Prostate gland (tissue), 2 donors: ENCODE results near the gene HNRNPC. TPM values are rescaled to one million over a fixed set of nuclear protein-coding genes. Genes with fewer than 3 reads are reported as not detected.

ENCODE experiments used
- DNase-seq: peaks from one replicate; pipeline ENCODE4 v3.0.0-alpha.2; 2019; ENCODE audit warnings: low spot score
- H3K27ac ChIP-seq, 2 donors: fragments of 200-600 bp; sonication (generic); 2 replicates each; pipeline ENCODE4 v1.5.1; 2017 to 2019
- H3K27me3 ChIP-seq: fragments of 200-600 bp; sonication (generic); replicated peaks from 2 replicates; pipeline ENCODE4 v1.5.1; 2019; ENCODE audit not compliant: insufficient read depth
- H3K36me3 ChIP-seq, 2 donors: fragments of 200-600 bp; sonication (generic); 1 replicate in 1 of 2; 2 replicates in 1 of 2; pipeline versions ENCODE4 v1.5.1 to v1.8.1; 2017 to 2019
- H3K4me1 ChIP-seq: fragments of 200-600 bp; sonication (generic); replicated peaks from 2 replicates; pipeline ENCODE4 v1.5.1; 2019
- H3K4me3 ChIP-seq, 2 donors: fragments of 200-600 bp; sonication (generic); 2 replicates each; pipeline ENCODE4 v1.5.1; 2017 to 2019
- H3K9me3 ChIP-seq: fragments of 200-600 bp; sonication (generic); 2 replicates; pipeline ENCODE4 v1.5.1; 2017
- CTCF ChIP-seq, 4 experiments: fragments of 200-600 bp in 2 of 4; fragments of 450-650 bp in 2 of 4; sonication (generic) in 2 of 4; IDR thresholded peaks; 1 replicate in 3 of 4; 2 replicates in 1 of 4; pipeline ENCODE4 v1.5.1; 2016 to 2019; ENCODE audit warnings: antibody characterized with exemption in 4 of 4, mild to moderate bottlenecking in 2 of 4, moderate library complexity in 2 of 4
- POLR2A ChIP-seq: fragments of 450-650 bp; IDR thresholded peaks from one replicate; pipeline ENCODE4 v1.6.1; 2016; ENCODE audit warnings: antibody characterized with exemption, mild to moderate bottlenecking
- POLR2AphosphoS5 ChIP-seq: sonication (generic); formaldehyde crosslinking; IDR thresholded peaks from one replicate; pipeline ENCODE4 v1.6.1; 2017; ENCODE audit warnings: antibody characterized with exemption
- WGBS: methylation state at CpG from one replicate; pipeline ENCODE4 v1.1.5; 2018; 5-methylcytosine and 5-hydroxymethylcytosine counted together
- intact Hi-C: fragments of 100-400 bp; cut with DNase I; formaldehyde crosslinking; loops from one replicate; pipeline ENCODE4 v1.14.2; 2022
- total RNA-seq, 2 donors: library from RNA; depleted of rRNA; stranded (reverse); fragments of >200 nt; gene quantifications; one replicate each; pipeline ENCODE4 v1.1.0, GENCODE V29; 2016

Gene HNRNPC
- total RNA-seq, 2 donors from 2014 or later: 411 to 423 TPM

GRCh38 chr14:21268617-21269251, 508 bp downstream of the HNRNPC start:
- intact Hi-C loops: loop anchor here (2.0 kb wide), 1 partner anchor 116 kb away; the partner anchor contains the start of gene SUPT16H
- TF ChIP-seq POLR2AphosphoS5 (no peak), POLR2A (no peak), CTCF (IDR thresholded peaks at IDR 0.05) (no peak)
- H3K36me3 ChIP-seq: no peaks in the 10 kb centered on the region
- H3K4me3 ChIP-seq: peak overlapping the region; percentile 83 to 95
- peak overlapping the region; percentile 95 to 99 for H3K27ac ChIP-seq
- H3K9me3 ChIP-seq: no peaks in the 10 kb centered on the region
- peak; percentile 54 for DNase-seq
- peaks cover 6% of the 10 kb centered on the region for H3K4me1 ChIP-seq
- under 1% methylated on average over 24 of the region's 24 CpGs for WGBS
- no peaks in the 10 kb centered on the region for H3K27me3 ChIP-seq

- no peaks in the 10 kb centered on the region for H3K27me3 ChIP-seq
- H3K4me1 ChIP-seq: peaks cover 6% of the 10 kb centered on the region
- no peaks in the 10 kb centered on the region for H3K9me3 ChIP-seq
- TF ChIP-seq POLR2AphosphoS5 (no peak), POLR2A (no peak), CTCF (IDR thresholded peaks at IDR 0.05) (no peak)
- H3K27ac ChIP-seq: peak overlapping the region; percentile 95 to 99
- intact Hi-C loops: loop anchor here (2.0 kb wide), 1 partner anchor 117 kb away; the partner anchor contains the start of gene SUPT16H
- 1% methylated on average over 16 of the region's 16 CpGs for WGBS
- H3K4me3 ChIP-seq: peak overlapping the region; percentile 83 to 95
- no peak for DNase-seq
- H3K36me3 ChIP-seq: no peaks in the 10 kb centered on the region
Measured at GRCh38 chr14:21267886-21268616, 1.2 kb downstream of the HNRNPC start.

- H3K27me3 ChIP-seq: no peaks in the 10 kb centered on the region
- DNase-seq: no peak
- no peaks in the 10 kb centered on the region for H3K36me3 ChIP-seq
- H3K27ac ChIP-seq: peak overlapping the region; percentile 95 to 99
- H3K4me3 ChIP-seq: peak overlapping the region; percentile 83 to 95
- H3K4me1 ChIP-seq: peaks cover 6% of the 10 kb centered on the region
- TF ChIP-seq CTCF (IDR thresholded peaks at IDR 0.05): no peak
- no peak for TF ChIP-seq POLR2AphosphoS5
- no peaks in the 10 kb centered on the region for H3K9me3 ChIP-seq
- intact Hi-C loops: no loop called here
- WGBS: 8% methylated on average over 10 of the region's 10 CpGs
Measured at GRCh38 chr14:21267431-21267845, 1.8 kb downstream of the HNRNPC start.

GRCh38 chr14:21264025-21264801, 5.0 kb downstream of the HNRNPC start:
- TF ChIP-seq CTCF (IDR thresholded peaks at IDR 0.05): no peak
- TF ChIP-seq POLR2AphosphoS5: no peak
- no peak for TF ChIP-seq POLR2A
- Histone ChIP-seq H3K9me3 (no peaks in the 10 kb centered on the region), H3K27ac (no peak overlapping the region), H3K4me3 (no peak overlapping the region), H3K36me3 (no peaks in the 10 kb centered on the region), H3K4me1 (peaks cover 3% of the 10 kb centered on the region), H3K27me3 (no peaks in the 10 kb centered on the region)
- DNase-seq: no peak
- 45% methylated on average over 4 of the region's 4 CpGs for WGBS
- intact Hi-C loops: no loop called here
